Peyer's patch (tissue), 4 donors: ENCODE data around the gene ANKMY1. TPM values are rescaled to one million over a fixed set of nuclear protein-coding genes. Genes with fewer than 3 reads are reported as not detected.

Experiments used
- DNase-seq, 3 donors: peaks; one replicate each; pipeline ENCODE4 v3.0.0-alpha.2; 2017 to 2019
- H3K27ac ChIP-seq, 4 donors: fragments of 200-600 bp; sonication (generic); one replicate each; pipeline ENCODE4 v1.5.1; 2016 to 2019
- H3K27me3 ChIP-seq, 2 donors: fragments of 200-600 bp; sonication (generic); one replicate each; pipeline ENCODE4 v1.5.1; 2019
- H3K36me3 ChIP-seq, 3 donors: fragments of 200-600 bp; sonication (generic); one replicate each; pipeline ENCODE4 v1.5.1; 2016 to 2019
- H3K4me1 ChIP-seq, 4 donors: fragments of 200-600 bp; sonication (generic); one replicate each; pipeline ENCODE4 v1.5.1; 2016 to 2019
- H3K4me3 ChIP-seq, 4 donors: fragments of 200-600 bp; sonication (generic); 1 replicate in 3 of 4; 2 replicates in 1 of 4; pipeline ENCODE4 v1.5.1; 2016 to 2019; ENCODE audit warnings: mild to moderate bottlenecking in 1 of 4
- H3K9me3 ChIP-seq, 4 donors: fragments of 200-600 bp; sonication (generic); one replicate each; pipeline ENCODE4 v1.5.1; 2016 to 2019; ENCODE audit warnings: mild to moderate bottlenecking in 1 of 4
- CTCF ChIP-seq, 6 experiments: fragments of 450-650 bp in 4 of 6; fragments of 200-600 bp in 2 of 6; sonication (generic) in 1 of 6; IDR thresholded peaks; one replicate each; pipeline ENCODE4 v1.5.1; 2017 to 2019; ENCODE audit warnings: antibody characterized with exemption in 6 of 6, mild to moderate bottlenecking in 3 of 6, moderate library complexity in 1 of 6
- POLR2A ChIP-seq, 2 donors: fragments of 450-650 bp; IDR thresholded peaks; one replicate each; pipeline ENCODE4 v1.5.1; 2017; ENCODE audit warnings: antibody characterized with exemption in 2 of 2, mild to moderate bottlenecking in 2 of 2, moderate library complexity in 2 of 2
- total RNA-seq, 4 donors: library from RNA; depleted of rRNA; stranded (reverse); fragments of >200 nt; gene quantifications; one replicate each; pipeline ENCODE4 v1.1.0, GENCODE V29; 2016

The ANKMY1 gene
- total RNA-seq, result 10 to 100 TPM; 27.8 to 89.1 (median 40.1) TPM

GRCh38 chr2:240557808-240558207 lies at the start of gene ANKMY1:
Gene ANKMY1 (minus strand): TSS chr2:240557988. CDS start chr2:240557335, 653 bp downstream.
- Histone ChIP-seq H3K36me3 (peaks cover 0 to 12% (median 0%) of the 10 kb centered on the region in 3 donors), H3K27me3 (no peaks in the 10 kb centered on the region), H3K9me3 (no peaks in the 10 kb centered on the region), H3K4me1 (peaks cover 4 to 37% (median 23%) of the 10 kb centered on the region in 4 donors), H3K27ac (no peak within 1 kb of the TSS), H3K4me3 (peak within 1 kb of the TSS; percentile 25 to 60 (median 43))
- DNase-seq, result peak; percentile 41 to 84 (median 75)
- TF ChIP-seq CTCF (IDR thresholded peaks at IDR 0.05) (no peak), POLR2A (IDR thresholded peaks at IDR 0.05) (no peak)

- Histone ChIP-seq H3K27me3 (no peaks in the 10 kb centered on the region), H3K9me3 (no peaks in the 10 kb centered on the region), H3K36me3 (peaks cover 0 to 7% (median 0%) of the 10 kb centered on the region in 3 donors), H3K4me3 (peak overlapping the region in 3 of 4 donors; percentile 26 to 66 (median 63)), H3K27ac (peak overlapping the region in 3 of 4 donors; percentile 75 to 93 (median 91)), H3K4me1 (peaks cover 0 to 19% (median 4%) of the 10 kb centered on the region in 4 donors)
- DNase-seq, result peak in 2 of 3 donors; percentile 46 to 52
- no peak for TF ChIP-seq CTCF (IDR thresholded peaks at IDR 0.05)
- TF ChIP-seq POLR2A (IDR thresholded peaks at IDR 0.05), result no peak
Measured at GRCh38 chr2:240605867-240606743, 48.3 kb upstream of the ANKMY1 start.

- TF ChIP-seq POLR2A (IDR thresholded peaks at IDR 0.05), result peak; percentile 93 to 96
- TF ChIP-seq CTCF (IDR thresholded peaks at IDR 0.05), result no peak
- H3K9me3 ChIP-seq, result no peaks in the 10 kb centered on the region
- peak in 2 of 3 donors; percentile 90 to 92 for DNase-seq
- H3K36me3 ChIP-seq, result peaks cover 0 to 7% (median 0%) of the 10 kb centered on the region in 3 donors
- H3K4me1 ChIP-seq, result peaks cover 0 to 19% (median 4%) of the 10 kb centered on the region in 4 donors
- H3K27ac ChIP-seq, result peak overlapping the region in 3 of 4 donors; percentile 75 to 93 (median 91)
- H3K4me3 ChIP-seq, result peak overlapping the region in 3 of 4 donors; percentile 26 to 66 (median 63)
- no peaks in the 10 kb centered on the region for H3K27me3 ChIP-seq
Measured at GRCh38 chr2:240604939-240605716, 47.3 kb upstream of the ANKMY1 start.

GRCh38 chr2:240604291-240604938 lies 46.6 kb upstream of the ANKMY1 start:
- H3K36me3 ChIP-seq, result peaks cover 0 to 8% (median 0%) of the 10 kb centered on the region in 3 donors
- peak overlapping the region in 2 of 4 donors; percentile 63 to 66 for H3K4me3 ChIP-seq
- TF ChIP-seq CTCF (IDR thresholded peaks at IDR 0.05), result peak in 4 of 6 experiments; percentile 49 to 83 (median 74)
- TF ChIP-seq POLR2A (IDR thresholded peaks at IDR 0.05), result peak in 1 of 2 donors; percentile 7
- peak overlapping the region in 3 of 4 donors; percentile 75 to 93 (median 91) for H3K27ac ChIP-seq
- DNase-seq, result peak in 2 of 3 donors; percentile 79 to 85
- peaks cover 0 to 19% (median 4%) of the 10 kb centered on the region in 4 donors for H3K4me1 ChIP-seq
- no peaks in the 10 kb centered on the region for H3K27me3 ChIP-seq
- H3K9me3 ChIP-seq, result no peaks in the 10 kb centered on the region

GRCh38 chr2:240603846-240604245 lies 46.1 kb upstream of the ANKMY1 start:
- Histone ChIP-seq H3K4me3 (peak overlapping the region in 2 of 4 donors; percentile 24 to 66), H3K27me3 (no peaks in the 10 kb centered on the region), H3K9me3 (no peaks in the 10 kb centered on the region), H3K4me1 (peaks cover 0 to 19% (median 4%) of the 10 kb centered on the region in 4 donors), H3K36me3 (peaks cover 0 to 14% (median 0%) of the 10 kb centered on the region in 3 donors), H3K27ac (peak overlapping the region in 3 of 4 donors; percentile 75 to 93 (median 91))
- peak in 1 of 3 donors; percentile 49 for DNase-seq
- TF ChIP-seq POLR2A (IDR thresholded peaks at IDR 0.05), result no peak
- no peak for TF ChIP-seq CTCF (IDR thresholded peaks at IDR 0.05)
